HCT116 (cell line): ENCODE results near the gene MRAS.

Experiments used
- CTCF ChIP-seq, 3 experiments: fragments of 200-600 bp in 1 of 3; sonication (generic) in 1 of 3; IDR thresholded peaks in 2 of 3; conservative IDR thresholded peaks in 1 of 3; 2 replicates each; pipeline ENCODE4 v1.5.1; 2012 to 2017; ENCODE audit warnings: low read depth in 2 of 3, low read length in 2 of 3, antibody characterized with exemption in 1 of 3, borderline replicate concordance in 1 of 3, control low read depth in 1 of 3, mild to moderate bottlenecking in 1 of 3, mixed read lengths in 1 of 3, mixed run types in 1 of 3, moderate library complexity in 1 of 3; ENCODE audit not compliant: insufficient read depth in 1 of 3
- ELF1 ChIP-seq: IDR thresholded peaks from 2 replicates; pipeline ENCODE4 v1.6.1; 2012; ENCODE audit warnings: low read depth, borderline replicate concordance
- EZH2 ChIP-seq: fragments of 200-600 bp; sonication (generic); IDR thresholded peaks from 2 replicates; pipeline ENCODE4 v1.6.1; 2017; ENCODE audit warnings: antibody characterized with exemption, mixed run types
- POLR2A ChIP-seq: IDR thresholded peaks from 2 replicates; pipeline ENCODE4 v1.7.0; 2011; ENCODE audit warnings: borderline replicate concordance; ENCODE audit not compliant: insufficient read depth, insufficient read length; ENCODE audit errors: extremely low read depth
- POLR2AphosphoS5 ChIP-seq: IDR thresholded peaks from 2 replicates; pipeline ENCODE4 v1.6.1; 2011; ENCODE audit warnings: mild to moderate bottlenecking, low read depth, low read length, moderate library complexity
- REST ChIP-seq: IDR thresholded peaks from 2 replicates; pipeline ENCODE4 v1.6.1; 2012; ENCODE audit warnings: low read depth
- YY1 ChIP-seq: IDR thresholded peaks from 2 replicates; pipeline ENCODE4 v1.6.1; 2011; ENCODE audit warnings: low read length, low read depth, moderate library complexity, mild to moderate bottlenecking; ENCODE audit not compliant: insufficient replicate concordance; ENCODE audit errors: extremely low read depth
- ZFX ChIP-seq: fragments of 450-650 bp; IDR thresholded peaks from 2 replicates; pipeline ENCODE4 v1.6.1; 2017

GRCh38 chr3:138329127-138329983 lies 19.0 kb upstream of the MRAS start, which contains the start of gene NME9:
- TF ChIP-seq CTCF (IDR thresholded peaks at IDR 0.05 in 2 of 3, conservative IDR thresholded peaks at IDR 0.05 in 1 of 3; ENCODE audit: borderline replicate concordance in 1 of 3, insufficient read depth in 1 of 3, low read depth in 2 of 3, low read length in 2 of 3): peak; percentile 69 to 83 (median 75)
- no peak for TF ChIP-seq ZFX
- peak; percentile 36 for TF ChIP-seq YY1
- TF ChIP-seq POLR2A: no peak
- TF ChIP-seq ELF1: no peak; the same call in 1 of the 2 replicates
- no peak for TF ChIP-seq REST
- no peak for TF ChIP-seq POLR2AphosphoS5
- TF ChIP-seq EZH2: no peak
